K562 (cell line): ENCODE results near the gene NEU1. TPM values are rescaled to one million over a fixed set of nuclear protein-coding genes. Genes with fewer than 3 reads are reported as not detected.

Source experiments
- CCNT2 ChIP-seq: IDR thresholded peaks from 2 replicates; pipeline ENCODE4 v1.6.1; 2011; ENCODE audit warnings: borderline replicate concordance, low read depth, mild to moderate bottlenecking, moderate library complexity, mixed read lengths, low read length; ENCODE audit not compliant: insufficient read length; ENCODE audit errors: extremely low read depth
- FOXO4 ChIP-seq: fragments of 450-650 bp; formaldehyde crosslinking; IDR thresholded peaks from 2 replicates; pipeline ENCODE4 v1.4.0; 2020; ENCODE audit warnings: mild to moderate bottlenecking, moderate library complexity
- HDAC6 ChIP-seq: IDR thresholded peaks from 2 replicates; pipeline ENCODE4 v1.6.1; 2012; ENCODE audit warnings: low read depth, mild to moderate bottlenecking, control low read depth, inconsistent platforms, low read length, moderate library complexity
- MAFF ChIP-seq: IDR thresholded peaks from 2 replicates; pipeline ENCODE4 v1.6.1; 2012; ENCODE audit warnings: low read length, improper control_type of control experiment
- MBD1 ChIP-seq: fragments of 250-450 bp; sonication (Bioruptor Pico); IDR thresholded peaks from 2 replicates; pipeline ENCODE4 v1.8.0; 2022; ENCODE audit warnings: inconsistent platforms
- MTA1 ChIP-seq: fragments of 450-650 bp; IDR thresholded peaks from 2 replicates; pipeline ENCODE4 v1.6.1; 2017; ENCODE audit warnings: borderline replicate concordance
- NFYB ChIP-seq: IDR thresholded peaks from 2 replicates; pipeline ENCODE4 v1.6.1; 2011; ENCODE audit warnings: mild to moderate bottlenecking, moderate library complexity; ENCODE audit not compliant: insufficient read length; ENCODE audit errors: extremely low read depth
- POLR2H ChIP-seq: IDR thresholded peaks from 2 replicates; pipeline ENCODE4 v1.6.1; 2016; ENCODE audit warnings: missing genetic modification characterization, low read depth, mild to moderate bottlenecking, control low read depth, missing compliant biosample characterization, moderate library complexity
- REST ChIP-seq, 2 experiments: fragments of 450-650 bp; formaldehyde crosslinking in 1 of 2; IDR thresholded peaks; 2 replicates each; pipeline versions ENCODE4 v1.4.0 to v1.6.1; 2014 to 2020; ENCODE audit warnings: mild to moderate bottlenecking in 2 of 2, borderline replicate concordance in 1 of 2, low read depth in 1 of 2
- SAP30 ChIP-seq: fragments of 200-600 bp; sonication (generic); IDR thresholded peaks from 2 replicates; pipeline ENCODE4 v1.6.1; 2012; ENCODE audit warnings: borderline replicate concordance, low read depth, mild to moderate bottlenecking, moderate library complexity, low read length, control low read depth, inconsistent platforms; ENCODE audit not compliant: insufficient read depth, poor library complexity, severe bottlenecking
- SNIP1 ChIP-seq: fragments of 450-650 bp; IDR thresholded peaks from 2 replicates; pipeline ENCODE4 v1.7.1; 2017; ENCODE audit warnings: low read depth, mild to moderate bottlenecking
- ZFP36 ChIP-seq: fragments of 150-350 bp; IDR thresholded peaks from 2 replicates; pipeline ENCODE4 v1.6.1; 2018; ENCODE audit warnings: low read length, low read depth; ENCODE audit not compliant: partially characterized antibody
- ZNF280A ChIP-seq: fragments of 450-650 bp; IDR thresholded peaks from 2 replicates; pipeline ENCODE4 v1.6.1; 2018; ENCODE audit warnings: mild to moderate bottlenecking, low read depth; ENCODE audit not compliant: partially characterized antibody
- polyA plus RNA-seq, 8 experiments: library from polyadenylated mRNA; depleted of rRNA in 4 of 8; stranded (reverse) in 5 of 8; unstranded in 3 of 8; fragments of >200 nt; fragmentation: Nextera tagmentation in 2 of 8; fragmentation: Illumina TruSeq in 1 of 8; extraction: Ambion mirVana in 2 of 8; extraction: Trizol in 1 of 8; gene quantifications; 2 replicates each; pipeline versions ENCODE4 v1.2.1 to v1.2.3, GENCODE V29; 2011 to 2014; ENCODE audit warnings: inconsistent platforms in 1 of 8, missing spikeins in 1 of 8
- total RNA-seq, 7 experiments: library from RNA; depleted of rRNA in 6 of 7; stranded (reverse); fragments of >200 nt in 6 of 7; fragmentation: Illumina TruSeq in 2 of 7; extraction: Trizol in 2 of 7; gene quantifications; 2 replicates each; pipeline versions ENCODE4 v1.2.1 to v1.2.3, GENCODE V29; 2011 to 2021; ENCODE audit warnings: low replicate concordance in 1 of 7

Gene NEU1
- total and polyA plus RNA-seq, 9 of the 15 experiments (the other 6 are each of a cell fraction or from before 2014, with no cell fraction given) = 14.8 to 67.8 (median 51.0) TPM

GRCh38 chr6:31829633-31830283 lies 32.9 kb downstream of the NEU1 start (continued):
- no peak for TF ChIP-seq ZNF280A
- TF ChIP-seq FOXO4 = no peak
- no peak for TF ChIP-seq POLR2H
- no peak for TF ChIP-seq HDAC6
- peak; percentile 74; the same call in 1 of the 2 replicates for TF ChIP-seq REST (IDR thresholded peaks at IDR 0.05; ENCODE audit: borderline replicate concordance)
- TF ChIP-seq REST (CRISPR knock-in tag; IDR thresholded peaks at IDR 0.05; ENCODE audit: low read depth) = 0 out of 2 replicates have a peak, but pooled peaks have one; percentile 60
- no peak for TF ChIP-seq MBD1
- TF ChIP-seq CCNT2 = peak; percentile 61
- TF ChIP-seq NFYB = no peak
- TF ChIP-seq SAP30 = no peak
- no peak for TF ChIP-seq ZFP36
- TF ChIP-seq SNIP1 = no peak
- TF ChIP-seq MAFF = no peak
- no peak for TF ChIP-seq MTA1
